Activated CD8-positive, alpha-beta T cell treated with anti-CD3 and anti-CD28 coated beads, Interleukin-2, amount 10 ng/mL, durations not matched to agents 7 days and 5 days (primary cell): Measurements from ENCODE around the gene CACNA1G. TPM values are rescaled to one million over a fixed set of nuclear protein-coding genes. Genes with fewer than 3 reads are reported as not detected.

Experiments used
- ATAC-seq: fragments of 150-1000 bp; cut with Tn5 transposase; one replicate; pipeline ENCODE4 v1.10.0; 2021; ENCODE audit warnings: moderate library complexity
- CTCF ChIA-PET: fragments of 350-600 bp; sonication (Branson Sonifier 250); formaldehyde crosslinking; loops from one replicate; lab custom pipeline; 2021; ENCODE audit warnings: antibody characterized with exemption; lab: Charles Lee
- POLR2A ChIA-PET: fragments of 350-600 bp; sonication (Branson Sonifier 250); formaldehyde crosslinking; loops from one replicate; lab custom pipeline; 2021; ENCODE audit warnings: antibody characterized with exemption; lab: Charles Lee
- DNase-seq: peaks from one replicate; pipeline ENCODE4 v3.0.0-alpha.2; 2020
- H3K27ac Mint-ChIP-seq: one replicate; pipeline ENCODE4 v1.8.0; 2021; ENCODE audit warnings: mild to moderate bottlenecking, mixed read lengths
- H3K27me3 Mint-ChIP-seq: one replicate; pipeline ENCODE4 v1.8.0; 2021; ENCODE audit warnings: low read depth, mixed read lengths
- H3K36me3 Mint-ChIP-seq: one replicate; pipeline ENCODE4 v1.8.0; 2021; ENCODE audit warnings: low read depth, mixed read lengths
- H3K4me1 Mint-ChIP-seq: one replicate; pipeline ENCODE4 v1.8.0; 2021; ENCODE audit warnings: low read depth, mixed read lengths
- H3K4me3 Mint-ChIP-seq: one replicate; pipeline ENCODE4 v1.8.0; 2021; ENCODE audit warnings: mild to moderate bottlenecking, mixed read lengths
- H3K9me3 Mint-ChIP-seq: one replicate; pipeline ENCODE4 v1.8.0; 2022; ENCODE audit warnings: mixed read lengths; ENCODE audit not compliant: insufficient read depth
- total RNA-seq, 2 experiments: library from RNA; stranded (reverse); gene quantifications; one replicate each; pipeline ENCODE4 v1.2.3, GENCODE V29; 2021

The CACNA1G gene
- total RNA-seq, result not detected

GRCh38 chr17:50560185-50560824, at the start of gene CACNA1G:
Gene CACNA1G, plus strand, starts transcription at chr17:50560715. Its CDS starts 745 bp downstream, at chr17:50561460.
- Mint-ChIP-seq H3K27ac (no peak within 1 kb of the TSS), H3K4me3 (peak within 1 kb of the TSS; percentile 56), H3K36me3 (no peaks in the 10 kb centered on the region), H3K9me3 (no peaks in the 10 kb centered on the region), H3K27me3 (peaks cover 58% of the 10 kb centered on the region), H3K4me1 (peaks cover 19% of the 10 kb centered on the region)
- ChIA-PET CTCF (interaction anchor here (1.1 to 1.3 kb wide), 2 partner anchors 10 to 18 kb away, joined by 4 to 5 read pairs; no protein-coding TSS in a partner anchor), POLR2A (interaction anchor here (1.2 kb wide), 1 partner anchor 148 kb away, joined by 3 read pairs; no protein-coding TSS in a partner anchor)
- ATAC-seq, result peak; percentile 93
- DNase-seq, result peak; percentile 89

DNA sequence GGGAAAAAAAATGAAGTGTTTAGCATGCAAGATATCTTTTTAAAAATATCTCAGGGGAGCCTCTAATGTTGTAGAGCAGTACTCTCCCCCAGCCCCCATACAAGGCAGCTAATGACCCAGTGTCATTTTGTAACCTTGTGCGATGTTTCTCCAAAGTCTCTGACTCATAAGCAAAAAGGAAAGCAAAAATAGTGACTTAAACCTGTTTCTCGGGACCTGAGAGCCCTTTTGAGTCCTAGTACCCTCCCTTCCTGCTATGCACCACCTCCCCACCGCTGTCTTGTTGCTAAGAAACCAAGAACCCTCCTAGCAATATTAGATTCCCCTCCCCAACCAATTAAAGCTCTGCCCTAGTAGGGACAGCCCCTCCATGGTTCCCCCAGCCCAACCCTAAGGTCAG, 49.5 kb upstream of the CACNA1G start:
- ChIA-PET POLR2A (interaction anchor here (2.3 kb wide), 1 partner anchor 17 kb away, joined by 6 read pairs; no protein-coding TSS in a partner anchor), CTCF (interaction anchor here (0.9 to 3.7 kb wide), 5 partner anchors 9 to 32 kb away, joined by 3 to 17 read pairs (median 3); partner anchors contain the start of gene RSAD1)
- DNase-seq (peak; percentile 66), ATAC-seq (peak; percentile 45)
- H3K27ac Mint-ChIP-seq, result peak overlapping the region; percentile 58
- H3K27me3 Mint-ChIP-seq, result no peaks in the 10 kb centered on the region
- no peaks in the 10 kb centered on the region for H3K9me3 Mint-ChIP-seq
- peaks cover 44% of the 10 kb centered on the region for H3K4me1 Mint-ChIP-seq
- H3K36me3 Mint-ChIP-seq, result peaks cover 2% of the 10 kb centered on the region
- peak overlapping the region; percentile 12 for H3K4me3 Mint-ChIP-seq

- CTCF ChIA-PET, result no interaction called here
- H3K4me1 Mint-ChIP-seq, result peaks cover 35% of the 10 kb centered on the region
- peaks cover 2% of the 10 kb centered on the region for H3K36me3 Mint-ChIP-seq
- POLR2A ChIA-PET, result no interaction called here
- no peak for ATAC-seq
- H3K27me3 Mint-ChIP-seq, result no peaks in the 10 kb centered on the region
- no peak overlapping the region for H3K27ac Mint-ChIP-seq
- H3K4me3 Mint-ChIP-seq, result no peak overlapping the region
- no peaks in the 10 kb centered on the region for H3K9me3 Mint-ChIP-seq
- DNase-seq, result no peak
Observed at GRCh38 chr17:50513495-50513894, 47.0 kb upstream of the CACNA1G start.

GRCh38 chr17:50514388-50514787, 46.1 kb upstream of the CACNA1G start:
- Mint-ChIP-seq H3K9me3 (no peaks in the 10 kb centered on the region), H3K36me3 (peaks cover 2% of the 10 kb centered on the region), H3K4me1 (peaks cover 27% of the 10 kb centered on the region), H3K27me3 (no peaks in the 10 kb centered on the region), H3K27ac (no peak overlapping the region), H3K4me3 (no peak overlapping the region)
- ATAC-seq, result no peak
- ChIA-PET CTCF (interaction anchor here (1.2 kb wide), 1 partner anchor 117 kb away, joined by 3 read pairs; the partner anchor contains the start of gene LRRC59), POLR2A (no interaction called here)
- DNase-seq, result no peak

- DNase-seq, result no peak
- ChIA-PET CTCF (interaction anchor here (0.9 to 1.3 kb wide), 4 partner anchors 21 to 118 kb away, joined by 3 read pairs; partner anchors contain the start of genes LRRC59 and RSAD1), POLR2A (no interaction called here)
- H3K36me3 Mint-ChIP-seq, result no peaks in the 10 kb centered on the region
- H3K4me1 Mint-ChIP-seq, result peaks cover 19% of the 10 kb centered on the region
- H3K4me3 Mint-ChIP-seq, result no peak overlapping the region
- H3K9me3 Mint-ChIP-seq, result no peaks in the 10 kb centered on the region
- H3K27me3 Mint-ChIP-seq, result no peaks in the 10 kb centered on the region
- no peak for ATAC-seq
- H3K27ac Mint-ChIP-seq, result no peak overlapping the region
Observed at GRCh38 chr17:50514936-50515702, 45.4 kb upstream of the CACNA1G start.

GRCh38 chr17:50517011-50517410, 43.5 kb upstream of the CACNA1G start:
- H3K9me3 Mint-ChIP-seq, result no peaks in the 10 kb centered on the region
- no peak overlapping the region for H3K27ac Mint-ChIP-seq
- no peak for DNase-seq
- POLR2A ChIA-PET, result no interaction called here
- no peak overlapping the region for H3K4me3 Mint-ChIP-seq
- no peaks in the 10 kb centered on the region for H3K27me3 Mint-ChIP-seq
- H3K36me3 Mint-ChIP-seq, result no peaks in the 10 kb centered on the region
- H3K4me1 Mint-ChIP-seq, result peaks cover 4% of the 10 kb centered on the region
- no peak for ATAC-seq
- CTCF ChIA-PET, result no interaction called here

DNA sequence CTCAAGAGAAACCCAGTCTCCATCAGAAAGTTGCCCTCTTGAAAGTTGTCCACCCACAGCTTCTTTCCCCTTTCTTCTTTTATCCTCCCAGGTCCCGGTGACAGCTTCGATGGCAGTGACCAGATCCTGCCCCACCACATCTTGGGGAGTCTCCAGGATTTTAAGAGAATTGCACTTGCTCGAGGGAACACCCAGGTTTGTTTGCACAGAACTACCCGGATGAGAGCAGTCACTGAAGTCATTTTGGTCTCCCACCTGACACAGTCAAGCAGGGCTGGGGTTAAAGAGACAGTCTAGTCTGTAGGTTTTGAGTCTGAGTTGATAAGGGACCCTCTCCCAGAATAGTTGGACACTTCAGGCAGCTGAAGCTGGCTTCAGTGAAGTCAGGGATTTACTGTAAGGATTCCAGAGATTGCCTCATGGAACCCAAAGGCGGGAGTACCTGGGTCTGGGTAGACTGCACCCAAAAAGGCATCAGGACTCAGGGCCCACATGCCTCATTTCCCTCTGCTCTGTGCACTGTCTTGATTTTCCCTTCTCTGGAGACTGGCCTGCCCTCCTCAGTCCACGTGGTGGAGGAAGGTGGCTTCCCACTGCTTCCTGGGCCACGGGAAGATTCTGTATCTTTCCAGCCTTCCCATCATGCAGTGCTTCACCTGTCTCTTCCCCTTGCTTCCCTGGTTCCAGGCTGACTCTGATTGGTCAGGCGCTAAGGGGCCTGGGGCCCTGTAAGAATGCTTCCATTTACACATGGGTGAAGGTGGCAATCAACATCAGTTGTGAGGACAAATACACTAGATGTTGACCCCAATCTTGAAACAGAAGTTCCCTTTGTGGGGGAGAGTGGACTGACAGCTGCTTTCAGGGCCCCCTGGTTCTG, 42.8 kb upstream of the CACNA1G start:
- Mint-ChIP-seq H3K27ac (no peak overlapping the region), H3K4me1 (peaks cover 1% of the 10 kb centered on the region), H3K36me3 (no peaks in the 10 kb centered on the region), H3K27me3 (no peaks in the 10 kb centered on the region), H3K9me3 (no peaks in the 10 kb centered on the region), H3K4me3 (no peak overlapping the region)
- DNase-seq, result no peak
- ChIA-PET CTCF (no interaction called here), POLR2A (no interaction called here)
- ATAC-seq, result no peak

DNA sequence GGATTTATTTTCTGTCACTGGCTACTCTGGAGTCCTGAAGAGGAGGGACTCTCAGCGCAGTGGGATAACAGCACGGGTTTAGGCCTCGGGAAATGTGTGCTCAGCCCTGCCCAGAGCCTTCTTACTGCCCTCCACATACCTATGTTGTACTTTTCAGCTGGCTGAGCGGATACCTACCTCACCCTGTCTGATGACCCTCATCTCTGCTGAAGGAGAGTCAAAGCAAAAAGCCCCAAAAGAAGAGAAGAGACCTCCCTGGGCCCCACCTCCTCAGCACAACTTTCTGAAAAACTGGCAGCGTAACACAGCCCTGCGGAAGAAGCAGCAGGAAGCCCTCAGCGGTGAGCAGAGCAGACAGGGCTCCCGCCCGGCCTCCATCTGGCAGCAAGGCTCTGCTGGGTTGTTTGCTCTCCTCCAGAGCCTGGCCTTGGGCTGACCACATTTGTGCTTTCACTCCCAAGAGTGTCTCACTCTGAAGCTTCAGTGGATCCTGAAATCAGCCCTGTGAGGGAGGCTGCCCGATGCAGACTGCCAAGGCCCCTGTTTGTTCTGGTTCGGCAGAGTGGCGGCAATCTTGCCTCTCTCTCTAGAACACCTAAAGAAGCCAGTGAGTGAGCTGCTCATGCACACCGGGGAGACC, 42.0 kb upstream of the CACNA1G start:
- ChIA-PET CTCF (no interaction called here), POLR2A (no interaction called here)

GRCh38 chr17:50519141-50519834, 41.2 kb upstream of the CACNA1G start:
- Mint-ChIP-seq H3K9me3 (no peaks in the 10 kb centered on the region), H3K4me3 (no peak overlapping the region), H3K4me1 (peaks cover 1% of the 10 kb centered on the region), H3K27me3 (no peaks in the 10 kb centered on the region), H3K36me3 (no peaks in the 10 kb centered on the region), H3K27ac (no peak overlapping the region)
- CTCF ChIA-PET, result no interaction called here
- POLR2A ChIA-PET, result interaction anchor here (0.6 kb wide), 1 partner anchor 214 kb away, joined by 6 read pairs; no protein-coding TSS in a partner anchor
- ATAC-seq (no peak), DNase-seq (no peak)

More for the DNA sequence above, 42.0 kb upstream of the CACNA1G start:
- Mint-ChIP-seq H3K27ac (no peak overlapping the region), H3K4me1 (peaks cover 1% of the 10 kb centered on the region), H3K36me3 (no peaks in the 10 kb centered on the region), H3K4me3 (no peak overlapping the region), H3K9me3 (no peaks in the 10 kb centered on the region), H3K27me3 (no peaks in the 10 kb centered on the region)
- DNase-seq (no peak), ATAC-seq (no peak)

DNA sequence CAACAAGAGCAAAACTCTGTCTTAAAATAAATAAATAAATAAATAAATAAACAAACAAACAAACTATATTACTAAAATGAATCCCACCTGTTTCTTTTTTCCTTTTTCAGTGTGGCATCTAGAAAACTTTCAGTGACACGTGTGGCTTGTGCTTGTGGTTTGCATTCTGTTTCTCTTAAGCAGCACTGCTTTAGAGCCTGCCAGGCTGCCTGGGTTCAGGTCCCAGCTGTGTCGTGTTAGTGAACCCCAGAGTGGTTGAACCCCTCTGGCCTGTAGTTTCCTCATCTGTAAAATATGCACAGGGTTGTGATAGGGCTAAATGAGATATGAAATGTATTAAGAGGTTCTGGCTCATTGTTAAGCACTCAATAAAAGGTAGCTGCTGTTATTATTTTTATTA, 40.0 kb upstream of the CACNA1G start:
- H3K4me3 Mint-ChIP-seq, result no peak overlapping the region
- H3K36me3 Mint-ChIP-seq, result no peaks in the 10 kb centered on the region
- H3K27ac Mint-ChIP-seq, result no peak overlapping the region
- DNase-seq (no peak), ATAC-seq (no peak)
- ChIA-PET CTCF (interaction anchor here (0.9 kb wide), 1 partner anchor 263 kb away, joined by 3 read pairs; no protein-coding TSS in a partner anchor), POLR2A (no interaction called here)
- H3K9me3 Mint-ChIP-seq, result no peaks in the 10 kb centered on the region
- peaks cover 1% of the 10 kb centered on the region for H3K4me1 Mint-ChIP-seq
- no peaks in the 10 kb centered on the region for H3K27me3 Mint-ChIP-seq
